Hematopoietic multipotent progenitor cell treated with erythropoietin and hydrocortisone succinate and interleukin-3 and kit ligand, for 4 days (in vitro differentiated cells): ENCODE data around the gene RBM47.
"Not testable (repeated sequence)": the region's sequence is repeated elsewhere in the genome, so short reads cannot be mapped to it uniquely, and the experiment has no call there.

Source experiments
- DNase-seq: peaks from one replicate; pipeline ENCODE4 v3.0.0-alpha.2; 2015

The RBM47 gene

GRCh38 chr4:40482985-40483647, 146.5 kb downstream of the RBM47 start:
- no peak for DNase-seq

DNA sequence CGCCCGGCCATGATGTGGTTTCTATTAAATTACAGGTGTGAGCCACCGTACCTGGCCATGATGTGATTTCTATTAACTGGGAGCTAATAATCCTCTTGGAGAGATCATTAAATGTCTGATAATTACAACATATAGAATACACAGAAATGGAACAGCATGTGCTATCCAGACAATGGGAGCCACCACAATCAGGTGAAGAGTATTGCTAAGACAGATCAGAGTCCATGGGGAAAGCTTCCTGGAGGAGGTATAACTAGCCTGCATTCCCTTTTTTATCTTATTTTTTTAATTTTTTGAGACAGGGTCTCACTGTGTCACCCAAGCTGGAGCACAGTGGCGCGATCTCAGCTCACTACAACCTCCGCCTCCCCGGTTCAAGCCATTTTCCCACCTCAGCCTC, 147.7 kb downstream of the RBM47 start:
- no peak for DNase-seq

DNA sequence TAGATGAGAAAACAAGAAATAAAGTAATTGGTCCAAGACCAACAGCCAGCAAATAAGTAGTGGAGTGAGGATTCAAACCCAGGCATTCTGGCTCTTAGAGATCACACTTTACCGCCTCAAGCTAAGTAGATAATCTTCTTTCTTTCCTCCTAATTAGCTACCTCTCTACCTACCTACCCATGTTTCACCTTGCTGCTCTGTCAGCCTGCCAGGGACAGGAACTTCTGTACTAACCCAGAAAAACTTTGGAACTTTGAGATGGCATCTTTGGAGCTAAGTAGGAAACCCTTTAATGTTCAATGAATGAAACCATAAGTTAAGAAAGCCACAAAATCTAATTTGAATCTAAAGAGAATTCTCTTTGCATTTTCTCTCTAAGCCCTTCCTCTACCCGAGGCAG, 149.4 kb downstream of the RBM47 start:
- no peak for DNase-seq

GRCh38 chr4:40479378-40479777, 150.3 kb downstream of the RBM47 start:
- no peak for DNase-seq

DNA sequence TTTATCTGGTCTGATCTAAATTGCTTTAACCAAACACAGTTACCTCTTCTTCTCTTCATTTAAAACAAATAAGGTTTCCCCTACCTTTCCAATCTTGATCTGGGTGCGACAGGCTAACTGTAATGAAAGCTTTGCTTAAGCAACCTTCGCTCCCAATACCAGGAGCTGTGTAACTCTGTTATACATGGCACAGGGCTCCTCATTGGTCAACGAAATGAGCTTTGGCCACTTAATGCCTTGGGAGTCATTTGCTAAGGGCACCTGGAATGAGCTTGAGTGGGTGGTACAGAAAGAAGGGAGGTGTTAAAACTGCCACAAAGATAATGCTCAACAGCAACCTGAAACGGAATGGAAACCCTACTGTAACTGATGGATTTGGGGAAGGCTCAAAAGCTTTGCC, 154.1 kb downstream of the RBM47 start:
- DNase-seq, result no peak

GRCh38 chr4:40473578-40474388, 155.9 kb downstream of the RBM47 start:
- DNase-seq, result no peak

DNA sequence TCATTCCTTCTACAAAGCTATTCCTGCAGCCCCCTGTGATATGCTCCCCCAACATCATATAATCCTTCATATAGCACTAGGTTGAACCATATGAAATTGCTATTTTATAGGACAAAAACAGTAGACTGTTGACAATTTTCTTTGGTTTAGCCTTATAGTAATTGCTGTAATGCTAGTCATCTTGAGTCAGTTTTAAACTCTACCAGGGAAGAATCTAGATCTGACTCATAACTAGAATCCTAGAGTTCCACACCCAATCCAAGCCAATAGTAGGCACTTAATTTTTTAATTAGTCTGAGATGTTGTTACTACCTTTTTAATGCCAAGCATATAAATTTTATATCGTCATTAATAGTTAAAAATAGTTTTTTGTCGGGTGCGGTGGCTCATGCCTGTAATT, 157.7 kb downstream of the RBM47 start:
- no peak for DNase-seq

GRCh38 chr4:40466789-40467188, 162.9 kb downstream of the RBM47 start:
- DNase-seq, result no peak

DNA sequence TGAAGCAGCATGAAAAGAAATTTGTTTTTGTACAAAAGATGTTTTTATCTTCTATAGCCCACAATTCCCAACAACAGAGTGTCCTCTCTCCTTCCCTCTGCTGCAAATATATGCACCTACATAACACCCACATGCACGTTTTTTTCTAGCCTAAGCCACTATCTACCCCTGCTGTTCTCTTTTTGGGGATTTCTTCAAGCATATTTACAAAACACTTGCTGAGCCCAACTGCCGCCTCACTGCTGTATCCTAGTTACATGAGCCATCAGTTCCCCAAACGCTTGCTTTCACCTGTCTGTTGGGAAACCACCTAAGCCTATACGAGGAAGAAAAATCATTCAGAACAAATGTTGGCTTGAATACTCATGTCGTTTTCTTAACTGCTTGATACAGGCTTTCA, 167.3 kb downstream of the RBM47 start:
- DNase-seq, result peak; percentile 5

DNA sequence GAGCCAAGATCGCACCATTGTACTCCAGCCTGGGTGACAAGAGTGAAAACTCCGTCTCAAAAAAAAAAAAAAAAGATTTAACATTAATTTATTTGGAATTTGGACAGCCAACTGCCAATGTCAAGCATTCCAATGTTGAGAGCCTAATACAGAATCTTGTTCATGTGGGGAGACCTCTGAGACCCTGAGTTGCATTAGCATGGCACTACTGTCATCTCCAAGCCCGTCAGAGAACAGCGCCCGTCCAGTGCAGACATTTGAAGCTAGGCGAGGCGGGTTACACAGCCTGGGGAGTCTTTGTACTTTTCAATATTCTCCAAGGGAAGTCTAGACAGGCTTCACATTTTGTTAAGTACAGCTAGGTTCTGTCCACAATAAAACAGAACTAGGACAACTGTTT, 167.8 kb downstream of the RBM47 start:
- no peak for DNase-seq

GRCh38 chr4:40461062-40461461, 168.6 kb downstream of the RBM47 start:
- DNase-seq, result no peak

- DNase-seq, result no peak
Measured at GRCh38 chr4:40458683-40459082, 171.0 kb downstream of the RBM47 start.

DNA sequence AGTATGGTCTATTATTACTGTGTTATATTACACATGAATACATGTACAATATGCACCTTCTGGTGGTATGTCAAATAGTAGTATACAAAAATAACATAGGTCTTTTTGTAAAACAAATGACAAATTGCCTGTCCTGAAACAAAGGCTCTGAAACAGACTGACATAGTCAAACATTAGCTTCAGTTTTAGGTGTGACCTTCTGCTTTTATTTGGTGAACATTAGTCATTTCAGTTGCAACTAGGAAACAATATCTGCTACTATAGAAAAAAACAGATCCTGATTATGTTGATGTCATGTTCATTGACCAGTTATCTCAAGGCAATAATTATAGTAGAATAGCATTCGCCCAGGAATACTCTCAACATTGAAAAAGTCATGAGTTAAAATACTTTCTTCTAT, 171.6 kb downstream of the RBM47 start:
- no peak for DNase-seq

DNA sequence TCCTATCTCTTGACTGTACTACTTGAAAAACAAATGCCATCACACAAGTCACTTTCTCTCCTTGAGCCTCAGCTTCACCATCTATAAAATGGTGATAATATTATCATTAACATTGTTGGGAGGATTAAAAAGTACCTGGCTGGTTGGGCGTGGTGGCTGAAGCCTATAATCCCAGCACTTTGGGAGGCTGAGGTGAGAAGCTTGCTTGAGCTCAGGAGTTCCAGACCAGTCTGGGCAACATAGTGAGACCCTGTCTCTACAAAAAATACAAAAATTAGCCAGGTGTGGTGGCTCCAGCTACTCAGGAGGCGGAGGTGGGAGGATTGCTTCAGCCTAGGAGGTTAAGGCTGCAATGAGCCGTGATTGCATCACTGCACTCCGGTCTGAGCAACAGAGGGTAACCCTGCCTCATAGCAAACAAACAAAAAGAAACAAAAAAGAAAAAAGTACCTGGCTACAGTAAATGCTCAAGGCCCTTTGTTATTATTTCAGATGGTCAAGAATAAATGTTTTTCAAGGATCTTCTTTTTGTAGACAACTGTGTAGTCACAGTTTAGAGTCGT, 174.2 kb downstream of the RBM47 start:
- no peak for DNase-seq

DNA sequence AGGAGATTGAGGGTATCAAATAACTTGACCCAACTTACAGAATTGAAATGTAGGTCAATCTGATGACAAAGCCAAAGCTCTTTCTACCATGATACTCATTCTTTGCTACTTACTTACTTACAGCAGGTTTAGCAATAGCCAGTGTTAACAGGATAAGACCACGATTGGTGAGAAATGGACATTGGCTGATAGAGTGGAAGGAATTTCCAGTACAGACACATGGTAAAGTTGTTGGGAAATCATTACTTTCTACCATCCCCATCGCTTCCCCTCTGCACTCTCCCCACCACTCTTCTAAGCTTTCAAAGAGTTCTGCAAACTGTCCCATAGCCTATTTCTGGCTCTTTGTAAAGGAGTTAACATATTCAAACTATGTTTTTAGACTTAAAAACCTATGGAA, 174.8 kb downstream of the RBM47 start:
- peak; percentile 9 for DNase-seq

DNA sequence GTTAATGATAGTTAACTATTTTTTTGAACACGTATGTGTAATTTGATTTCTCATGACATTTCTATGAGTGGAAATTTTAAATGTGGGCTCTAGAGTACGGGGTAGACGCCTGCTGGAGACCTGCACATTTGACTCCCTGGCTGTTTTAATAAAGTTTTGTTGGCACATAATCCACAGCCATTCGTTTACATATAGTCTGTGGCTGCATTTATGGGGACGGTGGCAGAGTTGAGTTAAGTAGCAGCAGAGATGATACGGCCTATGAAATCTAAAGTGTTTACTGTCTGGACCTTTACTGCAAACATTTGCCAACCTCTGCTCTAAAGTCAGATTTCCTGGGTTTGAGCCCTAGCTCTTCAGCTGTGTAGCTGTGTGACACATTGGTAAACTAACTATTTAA, 175.8 kb downstream of the RBM47 start:
- no peak for DNase-seq

DNA sequence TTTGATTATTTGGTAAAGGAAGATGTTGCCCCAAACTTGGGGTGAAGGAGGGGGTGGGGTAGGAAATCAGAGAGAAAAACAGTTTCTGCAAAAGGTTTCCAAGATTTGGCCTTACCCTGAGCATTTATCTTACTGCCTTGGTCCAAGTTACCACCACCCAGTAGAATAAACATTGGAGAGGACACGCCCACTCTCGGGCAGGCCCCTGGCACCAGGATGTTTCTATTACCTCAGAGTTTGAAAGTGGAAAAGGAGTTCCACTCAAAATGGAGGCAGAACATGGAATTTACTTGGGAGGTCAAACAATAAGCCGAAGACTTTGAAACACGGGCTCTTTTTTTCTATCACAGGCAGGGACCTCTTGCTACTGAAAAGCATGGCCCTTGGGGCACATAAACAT, 180.8 kb downstream of the RBM47 start:
- no peak for DNase-seq

DNA sequence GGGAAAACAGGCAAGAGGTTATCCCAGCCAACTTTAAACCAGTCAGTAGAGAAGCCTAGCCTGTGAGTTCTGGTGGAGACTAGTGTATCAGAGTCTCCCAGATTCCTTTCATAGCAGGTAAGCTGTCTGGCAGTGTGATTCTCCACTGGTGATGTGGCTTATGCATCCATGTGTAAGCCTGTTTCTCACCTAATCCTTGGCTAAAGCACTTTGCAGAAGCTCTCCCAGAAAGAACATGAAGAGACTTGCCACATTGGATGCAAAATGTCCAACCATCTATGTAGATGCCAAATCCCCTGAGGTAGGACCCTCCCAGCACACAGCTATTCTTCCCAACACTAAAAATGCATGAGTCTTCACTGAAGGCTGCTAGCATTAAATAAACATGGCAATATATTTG, 182.8 kb downstream of the RBM47 start:
- DNase-seq, result no peak

DNA sequence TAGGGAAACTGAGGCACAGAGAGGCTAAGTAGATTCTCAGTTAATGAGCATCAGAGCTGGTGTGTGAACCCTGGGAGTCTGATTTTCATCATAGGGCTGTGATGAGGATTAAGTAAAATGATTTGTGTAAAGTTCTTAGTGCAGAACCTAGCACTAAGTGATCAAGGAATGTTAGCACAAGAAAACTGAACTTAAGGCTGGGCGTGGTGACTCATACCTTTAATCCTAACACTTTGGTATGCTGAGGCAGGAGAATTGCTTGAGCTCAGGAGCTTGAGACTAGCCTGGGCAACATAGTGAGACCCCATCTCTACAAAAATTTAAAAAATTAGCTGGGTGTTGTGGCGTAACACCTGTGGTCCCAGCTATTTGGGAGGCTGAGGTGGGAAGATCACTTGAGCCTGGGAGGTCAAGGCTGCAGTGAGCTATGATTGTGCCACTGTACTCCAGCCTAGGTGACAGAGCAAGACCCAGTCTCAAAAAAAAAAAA, 183.4 kb downstream of the RBM47 start:
- not testable (repeated sequence) for DNase-seq

DNA sequence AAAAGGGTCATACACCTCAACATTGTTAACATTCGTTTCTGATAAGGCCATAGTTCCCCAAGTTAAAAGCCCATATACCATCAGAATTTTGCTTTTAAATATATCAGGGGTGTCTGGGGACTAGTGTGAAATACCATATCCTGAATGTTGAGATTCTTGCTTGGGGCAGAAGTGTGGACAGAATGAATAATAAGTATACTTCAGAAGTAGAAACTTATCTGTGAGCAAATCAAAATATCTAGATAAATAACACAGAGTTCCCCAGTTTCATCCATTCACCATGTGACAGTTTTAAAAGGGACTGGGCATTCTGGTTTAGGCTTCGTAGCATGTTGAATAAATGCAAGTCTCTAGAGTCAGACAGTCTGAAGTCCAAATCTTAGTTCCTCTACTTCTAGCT, 184.0 kb downstream of the RBM47 start:
- DNase-seq, result no peak

GRCh38 chr4:40441430-40441829, 188.2 kb downstream of the RBM47 start:
- DNase-seq, result no peak

- DNase-seq, result no peak
Measured at GRCh38 chr4:40439519-40439918, 190.1 kb downstream of the RBM47 start.

DNA sequence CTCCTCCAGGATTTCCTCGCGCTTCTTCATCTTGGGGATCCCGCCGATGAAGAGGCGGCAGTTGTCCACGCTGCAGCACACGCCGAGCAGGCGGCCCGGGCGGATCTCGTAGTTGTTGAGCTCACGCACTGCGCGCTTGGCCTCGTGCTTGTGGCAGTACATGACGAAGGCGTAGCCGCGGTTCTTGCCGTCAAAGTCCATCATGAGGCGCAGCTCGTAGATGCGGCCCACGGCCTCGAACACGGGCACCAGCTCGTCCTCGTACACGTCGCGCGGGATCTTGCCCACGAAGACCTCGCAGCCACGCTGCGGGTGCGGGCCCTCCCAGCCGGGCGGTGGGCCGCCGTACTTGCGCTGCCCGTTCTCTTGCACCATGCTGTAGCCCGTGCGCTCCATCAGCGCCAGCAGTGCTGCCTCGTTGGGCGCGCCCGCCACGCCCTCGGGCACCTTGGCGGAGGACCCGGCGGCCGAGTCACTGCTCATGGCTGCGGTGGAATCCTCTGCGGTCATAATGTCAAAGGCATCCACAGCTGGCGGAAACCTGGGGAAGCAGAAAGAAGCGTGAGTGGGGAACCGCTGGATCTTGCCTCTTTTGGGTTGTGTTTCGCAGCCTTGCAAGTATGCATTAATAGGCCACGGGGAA, 191.2 kb downstream of the RBM47 start:
- DNase-seq, result no peak
